ENCODE results near the gene BABAM2. TPM values are rescaled to one million over a fixed set of nuclear protein-coding genes. Genes with fewer than 3 reads are reported as not detected.

Gene BABAM2
- total and polyA plus RNA-seq, 10 of the 15 experiments (the other 5 are each of a cell fraction or from before 2014, with no cell fraction given), result 30.7 to 59.9 (median 44.5) TPM

DNA sequence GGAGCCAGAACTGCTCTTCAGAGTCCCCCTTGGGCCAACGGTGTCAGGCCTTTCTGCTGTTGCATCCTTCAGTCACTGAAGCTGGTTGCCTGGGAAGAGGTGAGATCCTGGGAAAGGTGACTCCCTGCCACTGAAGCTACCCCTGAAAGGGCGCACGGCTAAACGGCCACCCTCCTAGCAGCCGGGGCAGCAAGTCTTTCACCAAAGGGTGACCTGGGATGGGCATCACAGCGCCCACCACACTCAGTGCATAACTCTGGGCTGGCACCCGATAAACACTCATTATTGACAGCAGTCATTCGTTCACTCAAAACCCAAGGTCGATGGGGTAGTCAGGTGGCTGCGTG lies 475.6 kb downstream of the BABAM2 start (continued):
- TF ChIP-seq, protein P1, sequence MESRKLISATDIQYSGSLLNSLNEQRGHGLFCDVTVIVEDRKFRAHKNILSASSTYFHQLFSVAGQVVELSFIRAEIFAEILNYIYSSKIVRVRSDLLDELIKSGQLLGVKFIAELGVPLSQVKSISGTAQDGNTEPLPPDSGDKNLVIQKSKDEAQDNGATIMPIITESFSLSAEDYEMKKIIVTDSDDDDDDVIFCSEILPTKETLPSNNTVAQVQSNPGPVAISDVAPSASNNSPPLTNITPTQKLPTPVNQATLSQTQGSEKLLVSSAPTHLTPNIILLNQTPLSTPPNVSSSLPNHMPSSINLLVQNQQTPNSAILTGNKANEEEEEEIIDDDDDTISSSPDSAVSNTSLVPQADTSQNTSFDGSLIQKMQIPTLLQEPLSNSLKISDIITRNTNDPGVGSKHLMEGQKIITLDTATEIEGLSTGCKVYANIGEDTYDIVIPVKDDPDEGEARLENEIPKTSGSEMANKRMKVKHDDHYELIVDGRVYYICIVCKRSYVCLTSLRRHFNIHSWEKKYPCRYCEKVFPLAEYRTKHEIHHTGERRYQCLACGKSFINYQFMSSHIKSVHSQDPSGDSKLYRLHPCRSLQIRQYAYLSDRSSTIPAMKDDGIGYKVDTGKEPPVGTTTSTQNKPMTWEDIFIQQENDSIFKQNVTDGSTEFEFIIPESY (IDR thresholded peaks at IDR 0.05), result no peak
- TF ChIP-seq, protein P2, sequence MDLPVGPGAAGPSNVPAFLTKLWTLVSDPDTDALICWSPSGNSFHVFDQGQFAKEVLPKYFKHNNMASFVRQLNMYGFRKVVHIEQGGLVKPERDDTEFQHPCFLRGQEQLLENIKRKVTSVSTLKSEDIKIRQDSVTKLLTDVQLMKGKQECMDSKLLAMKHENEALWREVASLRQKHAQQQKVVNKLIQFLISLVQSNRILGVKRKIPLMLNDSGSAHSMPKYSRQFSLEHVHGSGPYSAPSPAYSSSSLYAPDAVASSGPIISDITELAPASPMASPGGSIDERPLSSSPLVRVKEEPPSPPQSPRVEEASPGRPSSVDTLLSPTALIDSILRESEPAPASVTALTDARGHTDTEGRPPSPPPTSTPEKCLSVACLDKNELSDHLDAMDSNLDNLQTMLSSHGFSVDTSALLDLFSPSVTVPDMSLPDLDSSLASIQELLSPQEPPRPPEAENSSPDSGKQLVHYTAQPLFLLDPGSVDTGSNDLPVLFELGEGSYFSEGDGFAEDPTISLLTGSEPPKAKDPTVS (IDR thresholded peaks at IDR 0.05; ENCODE audit: low read depth, low read length), result no peak
- TF ChIP-seq LARP7 (IDR thresholded peaks at IDR 0.05), result no peak
- no peak for TF ChIP-seq RB1 (IDR thresholded peaks at IDR 0.05; ENCODE audit: borderline replicate concordance)
- TF ChIP-seq EP300 (IDR thresholded peaks at IDR 0.05; ENCODE audit: borderline replicate concordance in 1 of 2, control insufficient read depth in 1 of 2, low read depth in 2 of 2, low read length in 2 of 2), result no peak

DNA sequence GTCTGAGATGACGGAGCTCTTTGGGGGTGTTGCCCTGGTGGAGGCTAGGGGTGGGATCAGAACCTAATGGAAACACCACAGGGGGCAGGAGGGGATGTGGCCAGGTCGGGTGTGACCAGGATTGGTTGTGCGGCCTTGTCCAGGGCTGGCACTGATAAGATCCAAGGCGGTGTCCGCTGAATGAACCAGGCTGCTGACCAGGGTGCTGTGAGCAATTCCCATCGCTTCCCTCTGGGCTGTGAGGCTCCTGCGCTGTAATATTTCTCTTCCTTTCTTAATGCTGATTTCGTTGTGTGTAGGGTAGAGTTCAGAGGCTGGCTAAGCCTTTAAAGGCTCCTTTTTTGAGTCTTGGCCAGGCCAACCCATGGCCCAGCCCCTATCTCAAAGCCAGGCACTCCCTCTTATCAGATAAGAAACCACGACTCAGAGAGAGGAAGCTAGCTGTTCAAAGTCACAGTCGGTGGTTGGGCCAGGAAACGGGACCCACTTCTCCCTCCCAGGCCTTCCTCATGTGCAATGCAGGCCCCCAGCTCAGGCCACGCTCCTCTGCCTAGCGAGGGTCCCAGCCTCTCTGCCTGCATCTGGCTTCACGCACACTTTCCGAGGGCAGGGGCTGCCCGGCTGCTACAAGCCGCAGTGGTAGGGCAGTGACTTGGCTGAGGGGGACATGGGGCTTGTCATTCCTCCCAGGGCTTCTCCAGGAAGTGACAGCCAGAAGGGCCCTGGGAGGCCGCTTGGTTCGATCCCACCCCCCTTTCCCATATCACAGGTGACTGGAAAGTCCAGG lies 476.2 kb downstream of the BABAM2 start:
- no peaks in the 10 kb centered on the region for H3K79me2 ChIP-seq (ENCODE audit: control insufficient read depth, insufficient read depth, low read length)
- TF ChIP-seq, protein P3, sequence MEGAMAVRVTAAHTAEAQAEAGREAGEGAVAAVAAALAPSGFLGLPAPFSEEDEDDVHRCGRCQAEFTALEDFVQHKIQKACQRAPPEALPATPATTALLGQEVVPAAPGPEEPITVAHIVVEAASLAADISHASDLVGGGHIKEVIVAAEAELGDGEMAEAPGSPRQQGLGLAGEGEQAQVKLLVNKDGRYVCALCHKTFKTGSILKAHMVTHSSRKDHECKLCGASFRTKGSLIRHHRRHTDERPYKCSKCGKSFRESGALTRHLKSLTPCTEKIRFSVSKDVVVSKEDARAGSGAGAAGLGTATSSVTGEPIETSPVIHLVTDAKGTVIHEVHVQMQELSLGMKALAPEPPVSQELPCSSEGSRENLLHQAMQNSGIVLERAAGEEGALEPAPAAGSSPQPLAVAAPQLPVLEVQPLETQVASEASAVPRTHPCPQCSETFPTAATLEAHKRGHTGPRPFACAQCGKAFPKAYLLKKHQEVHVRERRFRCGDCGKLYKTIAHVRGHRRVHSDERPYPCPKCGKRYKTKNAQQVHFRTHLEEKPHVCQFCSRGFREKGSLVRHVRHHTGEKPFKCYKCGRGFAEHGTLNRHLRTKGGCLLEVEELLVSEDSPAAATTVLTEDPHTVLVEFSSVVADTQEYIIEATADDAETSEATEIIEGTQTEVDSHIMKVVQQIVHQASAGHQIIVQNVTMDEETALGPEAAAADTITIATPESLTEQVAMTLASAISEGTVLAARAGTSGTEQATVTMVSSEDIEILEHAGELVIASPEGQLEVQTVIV (IDR thresholded peaks at IDR 0.05; ENCODE audit: borderline replicate concordance, partially characterized antibody), result no peak
- TF ChIP-seq PAX5 (IDR thresholded peaks at IDR 0.05; ENCODE audit: borderline replicate concordance, low read depth, low read length) (no peak), SP1 (IDR thresholded peaks at IDR 0.05; ENCODE audit: low read depth, low read length) (no peak), SPI1 (IDR thresholded peaks at IDR 0.05; ENCODE audit: borderline replicate concordance, insufficient read depth, low read depth, low read length) (0 out of 2 replicates have a peak, but pooled peaks have one; percentile 6)
- TF ChIP-seq, protein P4, sequence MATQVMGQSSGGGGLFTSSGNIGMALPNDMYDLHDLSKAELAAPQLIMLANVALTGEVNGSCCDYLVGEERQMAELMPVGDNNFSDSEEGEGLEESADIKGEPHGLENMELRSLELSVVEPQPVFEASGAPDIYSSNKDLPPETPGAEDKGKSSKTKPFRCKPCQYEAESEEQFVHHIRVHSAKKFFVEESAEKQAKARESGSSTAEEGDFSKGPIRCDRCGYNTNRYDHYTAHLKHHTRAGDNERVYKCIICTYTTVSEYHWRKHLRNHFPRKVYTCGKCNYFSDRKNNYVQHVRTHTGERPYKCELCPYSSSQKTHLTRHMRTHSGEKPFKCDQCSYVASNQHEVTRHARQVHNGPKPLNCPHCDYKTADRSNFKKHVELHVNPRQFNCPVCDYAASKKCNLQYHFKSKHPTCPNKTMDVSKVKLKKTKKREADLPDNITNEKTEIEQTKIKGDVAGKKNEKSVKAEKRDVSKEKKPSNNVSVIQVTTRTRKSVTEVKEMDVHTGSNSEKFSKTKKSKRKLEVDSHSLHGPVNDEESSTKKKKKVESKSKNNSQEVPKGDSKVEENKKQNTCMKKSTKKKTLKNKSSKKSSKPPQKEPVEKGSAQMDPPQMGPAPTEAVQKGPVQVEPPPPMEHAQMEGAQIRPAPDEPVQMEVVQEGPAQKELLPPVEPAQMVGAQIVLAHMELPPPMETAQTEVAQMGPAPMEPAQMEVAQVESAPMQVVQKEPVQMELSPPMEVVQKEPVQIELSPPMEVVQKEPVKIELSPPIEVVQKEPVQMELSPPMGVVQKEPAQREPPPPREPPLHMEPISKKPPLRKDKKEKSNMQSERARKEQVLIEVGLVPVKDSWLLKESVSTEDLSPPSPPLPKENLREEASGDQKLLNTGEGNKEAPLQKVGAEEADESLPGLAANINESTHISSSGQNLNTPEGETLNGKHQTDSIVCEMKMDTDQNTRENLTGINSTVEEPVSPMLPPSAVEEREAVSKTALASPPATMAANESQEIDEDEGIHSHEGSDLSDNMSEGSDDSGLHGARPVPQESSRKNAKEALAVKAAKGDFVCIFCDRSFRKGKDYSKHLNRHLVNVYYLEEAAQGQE (IDR thresholded peaks at IDR 0.05; ENCODE audit: low read depth, low read length), result peak; percentile 46; the same call in 1 of the 2 replicates
- CTCF ChIA-PET, result no interaction called here
- no peak overlapping the region for H3K9ac ChIP-seq (ENCODE audit: control insufficient read depth, insufficient read depth, low read length)
- no peak overlapping the region for H3K4me3 ChIP-seq
- no peak overlapping the region for H3K4me2 ChIP-seq (ENCODE audit: control insufficient read depth, insufficient read depth)
- H3K27ac ChIP-seq (ENCODE audit: control insufficient read depth, insufficient read depth), result no peak overlapping the region
- intact Hi-C loops (cut with micrococcal nuclease; ENCODE audit: unreplicated experiment) (no loop called here), in situ Hi-C loops (cut with MboI) (no loop called here)
- SMC1A ChIA-PET (ENCODE audit: uncharacterized antibody, unreplicated experiment), result interaction anchor here (0.6 kb wide), 1 partner anchor 185 kb away, joined by 3 read pairs; no protein-coding TSS in a partner anchor
- ATAC-seq, result peak; percentile 72
- RAD21 ChIA-PET (ENCODE audit: unreplicated experiment), result no interaction called here
- H3K4me1 ChIP-seq (ENCODE audit: control insufficient read depth, insufficient read depth, low read length), result peaks cover 6% of the 10 kb centered on the region; the same call in 1 of the 2 replicates
- no peaks in the 10 kb centered on the region for H3K36me3 ChIP-seq (ENCODE audit: control insufficient read depth in 2 of 2, insufficient read depth in 2 of 2, low read length in 1 of 2)
- POLR2A ChIA-PET, result no interaction called here
- H2AFZ ChIP-seq (ENCODE audit: control insufficient read depth, low read depth, low read length), result peak overlapping the region; percentile 24; the same call in 1 of the 2 replicates
- no peaks in the 10 kb centered on the region for H3K9me3 ChIP-seq (replicated peaks; ENCODE audit: control insufficient read depth, insufficient read depth, low read length)
- no peaks in the 10 kb centered on the region for H4K20me1 ChIP-seq (ENCODE audit: control insufficient read depth, insufficient read depth)
- no peak for DNase-seq (ENCODE audit: low read depth, low spot score)
- BruUV-seq (replicated peaks), result no TSS peak
- 36% methylated on average over 19 of the region's 19 CpGs for WGBS (ENCODE audit: insufficient coverage, insufficient replicate concordance, low lambda C conversion rate, missing lambda C conversion rate)
- FAIRE-seq, result no peak
- H3K27me3 ChIP-seq (replicated peaks in 1 of 2; ENCODE audit: control insufficient read depth in 2 of 2, insufficient read depth in 2 of 2, low read length in 1 of 2), result no peaks in the 10 kb centered on the region
